Posterior cingulate gyrus (tissue), 11 donors: ENCODE measurements around the gene TUBG2.

Experiments
- DNase-seq, 10 donors: peaks; one replicate each; pipeline versions ENCODE4 v3.0.0 to v3.0.0-alpha.2; 2020 to 2021; ENCODE audit warnings: mixed read lengths in 3 of 10
- intact Hi-C: fragments of 100-400 bp; cut with DNase I; formaldehyde crosslinking; loops from one replicate; pipeline ENCODE4 v1.15.1; 2023

TUBG2 gene

GRCh38 chr17:42691021-42691545 lies 32.0 kb downstream of the TUBG2 start:
- DNase-seq, result peak in 2 of 10 donors; percentile 32 to 70
- intact Hi-C loops, result no loop called here

- DNase-seq, result peak in 2 of 10 donors; percentile 63 to 74
- intact Hi-C loops, result no loop called here
Observed at GRCh38 chr17:42692489-42692888, 33.4 kb downstream of the TUBG2 start.

GRCh38 chr17:42694524-42694923 lies 35.4 kb downstream of the TUBG2 start:
- no peak for DNase-seq
- intact Hi-C loops, result no loop called here

DNA sequence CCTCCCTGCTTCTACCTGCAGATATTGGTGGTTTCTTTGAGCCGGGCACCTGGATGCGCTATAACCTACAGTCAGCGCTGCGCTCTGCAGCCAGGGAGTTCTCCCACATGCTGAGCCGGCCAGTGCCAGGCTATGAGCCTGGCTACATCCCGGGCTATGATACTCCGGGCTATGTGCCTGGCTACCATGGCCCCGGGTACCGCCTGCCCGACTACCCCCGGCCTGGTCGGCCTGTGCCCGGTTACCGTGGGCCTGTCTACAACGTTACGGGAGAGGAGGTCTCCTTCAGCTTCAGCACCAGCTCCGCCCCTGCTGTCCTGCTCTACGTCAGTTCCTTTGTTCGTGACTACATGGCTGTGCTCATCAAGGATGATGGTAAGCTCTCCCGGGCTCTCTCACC lies 36.4 kb downstream of the TUBG2 start:
- intact Hi-C loops, result no loop called here
- DNase-seq, result peak in 2 of 10 donors; percentile 39 to 68

GRCh38 chr17:42697108-42697811 lies 38.2 kb downstream of the TUBG2 start:
- peak in 1 of 10 donors; percentile 69 for DNase-seq
- intact Hi-C loops, result no loop called here

DNA sequence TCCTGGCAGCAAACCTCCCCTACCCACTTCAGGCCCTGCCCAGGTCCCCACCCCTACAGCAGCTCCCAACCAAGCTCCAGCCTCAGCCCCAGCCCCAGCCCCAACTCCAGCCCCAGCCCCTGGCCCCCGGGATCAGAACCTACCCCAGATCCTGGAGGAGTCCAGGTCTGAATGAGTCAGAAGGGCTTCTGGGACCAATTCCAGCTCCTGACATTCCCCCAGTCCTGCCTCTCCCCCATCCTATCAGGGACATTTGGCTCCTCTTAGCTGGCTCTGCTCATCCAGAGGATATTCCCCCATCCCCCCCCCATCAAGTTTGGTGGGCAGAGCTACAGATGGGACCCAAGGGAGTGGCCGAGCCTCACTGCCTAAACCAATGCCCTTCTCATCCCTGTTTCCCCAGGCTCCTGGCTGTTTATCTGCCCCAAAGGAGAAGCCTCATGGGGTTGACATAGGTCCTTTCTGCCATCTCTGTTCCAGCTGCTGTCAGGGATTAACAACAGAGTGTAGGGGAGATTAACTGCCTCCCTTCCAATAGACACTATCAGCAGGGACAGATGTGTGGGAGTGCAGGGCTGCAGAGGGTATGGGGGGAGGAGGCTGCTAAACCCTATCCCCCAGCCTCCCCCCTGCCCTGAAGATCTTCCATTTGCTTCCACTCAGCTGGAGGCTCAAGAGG lies 39.8 kb downstream of the TUBG2 start:
- intact Hi-C loops, result no loop called here
- DNase-seq, result peak in 1 of 10 donors; percentile 49

GRCh38 chr17:42699415-42699740 lies 40.3 kb downstream of the TUBG2 start:
- no peak for DNase-seq
- intact Hi-C loops, result no loop called here

- peak in 1 of 10 donors; percentile 74 for DNase-seq
- intact Hi-C loops, result no loop called here
Observed at GRCh38 chr17:42700586-42701289, 41.7 kb downstream of the TUBG2 start.

- peak in 1 of 10 donors; percentile 9 for DNase-seq
- intact Hi-C loops, result no loop called here
Observed at GRCh38 chr17:42702446-42702845, 43.4 kb downstream of the TUBG2 start.

DNA sequence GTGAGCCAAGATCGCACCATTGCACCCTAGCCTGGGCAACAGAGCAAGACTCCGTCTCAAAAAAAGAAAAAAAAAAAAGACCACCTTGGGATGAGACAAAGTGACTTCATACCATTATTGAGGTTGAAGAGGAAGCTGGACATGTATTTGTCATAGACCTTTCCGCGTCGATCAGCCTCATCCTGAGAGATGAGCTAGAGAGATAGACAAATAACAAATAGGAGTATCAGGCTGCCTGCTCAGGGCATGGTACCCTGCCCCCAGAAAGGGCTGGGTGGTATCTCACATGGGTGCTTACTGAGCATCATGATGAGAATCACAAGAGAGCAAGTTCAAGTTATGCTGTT lies 45.4 kb downstream of the TUBG2 start:
- DNase-seq, result peak in 1 of 10 donors; percentile 16
- intact Hi-C loops, result no loop called here

- peak in 1 of 10 donors; percentile 20 for DNase-seq
- intact Hi-C loops, result no loop called here
Observed at GRCh38 chr17:42704837-42705494, 45.9 kb downstream of the TUBG2 start.

DNA sequence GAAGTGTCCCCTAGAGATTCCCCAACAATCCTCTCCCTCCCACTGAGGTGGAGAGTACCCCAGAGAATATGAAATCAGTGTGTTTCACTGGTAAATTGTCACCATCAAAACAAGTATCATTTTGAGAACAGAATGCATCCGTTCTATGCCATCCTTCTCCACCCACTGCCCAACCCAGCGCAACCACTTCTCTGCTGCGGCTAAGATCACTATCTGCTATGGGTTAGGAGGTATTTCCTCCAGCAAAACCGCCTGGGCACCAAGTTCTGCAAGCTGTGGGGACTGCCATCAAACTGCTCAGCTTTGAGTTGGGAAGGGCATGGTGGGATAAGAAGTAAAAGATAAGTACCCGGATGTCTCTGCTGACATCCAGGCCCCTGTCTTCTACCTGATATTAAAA lies 47.6 kb downstream of the TUBG2 start:
- intact Hi-C loops, result no loop called here

GRCh38 chr17:42708588-42708987 lies 49.5 kb downstream of the TUBG2 start:
- peak in 1 of 10 donors; percentile 9 for DNase-seq
- intact Hi-C loops, result no loop called here

More for the DNA sequence above, 47.6 kb downstream of the TUBG2 start:
- DNase-seq, result peak in 1 of 10 donors; percentile 55

DNA sequence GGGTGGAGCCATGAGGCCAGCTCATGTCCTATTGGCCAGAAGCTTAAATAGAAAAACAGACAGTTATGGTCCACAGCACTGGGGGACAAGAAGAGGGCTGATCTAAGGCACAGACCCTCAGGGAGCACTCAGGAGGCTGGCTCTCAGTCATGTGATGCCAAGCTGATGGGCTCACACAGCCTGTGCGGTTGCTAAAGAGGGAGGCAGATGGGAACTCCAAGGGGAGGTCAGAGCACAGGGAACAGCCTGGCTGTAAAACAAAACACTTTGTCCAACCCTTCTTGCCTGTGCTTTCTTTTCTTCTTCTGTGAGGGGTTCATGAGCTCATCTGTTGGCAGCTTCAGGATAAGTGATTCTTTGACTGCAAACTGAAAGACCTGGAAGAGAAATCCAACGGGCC lies 50.5 kb downstream of the TUBG2 start:
- intact Hi-C loops, result no loop called here
- DNase-seq, result peak in 2 of 10 donors; percentile 5 to 32
